HG03108 (cell line): ENCODE data around the gene CPA3.

Source experiments
- ATAC-seq: cut with Tn5 transposase; IDR thresholded peaks from one replicate; pipeline ENCODE4 v1.9.1; 2021; ENCODE audit warnings: moderate library complexity; ENCODE audit not compliant: unreplicated experiment

The CPA3 gene

DNA sequence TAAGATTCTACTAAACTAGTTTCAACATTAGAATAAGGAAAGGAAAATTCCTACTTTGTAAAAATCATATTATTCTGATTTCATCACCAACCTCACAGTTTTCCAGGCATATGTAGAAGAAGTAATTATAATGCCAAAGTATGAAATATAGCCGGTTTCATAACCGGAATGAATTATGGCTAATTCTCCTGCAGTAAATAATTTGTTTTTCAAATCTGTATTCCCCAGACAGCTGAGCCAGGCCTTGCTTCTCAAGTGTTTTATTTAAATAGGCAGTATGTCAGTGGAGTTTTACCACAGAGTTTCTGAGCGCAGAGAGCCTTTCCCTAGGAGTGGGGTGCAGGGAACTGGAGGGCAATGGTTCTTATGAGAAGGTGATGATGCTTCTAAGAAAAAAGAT is 8.7 kb upstream of the CPA3 start:
- no peak for ATAC-seq

DNA sequence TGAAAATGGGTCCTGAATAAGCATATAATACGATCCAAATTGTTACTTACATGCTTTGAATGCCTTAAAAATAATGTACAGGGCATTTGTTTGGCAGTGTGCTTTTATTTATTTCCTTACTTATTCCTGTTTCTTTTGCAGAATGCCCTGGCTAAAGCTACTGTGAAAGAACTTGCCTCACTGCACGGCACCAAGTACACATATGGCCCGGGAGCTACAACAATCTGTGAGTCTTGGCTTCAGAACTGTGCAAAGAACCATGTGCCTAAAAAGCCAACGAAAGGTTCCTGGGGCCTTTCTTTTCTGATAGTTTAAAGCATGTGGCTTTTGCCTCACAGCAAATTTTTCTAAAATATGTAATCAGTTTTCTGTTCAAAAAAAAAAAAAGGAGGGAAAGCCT is 7.8 kb upstream of the CPA3 start:
- no peak for ATAC-seq

DNA sequence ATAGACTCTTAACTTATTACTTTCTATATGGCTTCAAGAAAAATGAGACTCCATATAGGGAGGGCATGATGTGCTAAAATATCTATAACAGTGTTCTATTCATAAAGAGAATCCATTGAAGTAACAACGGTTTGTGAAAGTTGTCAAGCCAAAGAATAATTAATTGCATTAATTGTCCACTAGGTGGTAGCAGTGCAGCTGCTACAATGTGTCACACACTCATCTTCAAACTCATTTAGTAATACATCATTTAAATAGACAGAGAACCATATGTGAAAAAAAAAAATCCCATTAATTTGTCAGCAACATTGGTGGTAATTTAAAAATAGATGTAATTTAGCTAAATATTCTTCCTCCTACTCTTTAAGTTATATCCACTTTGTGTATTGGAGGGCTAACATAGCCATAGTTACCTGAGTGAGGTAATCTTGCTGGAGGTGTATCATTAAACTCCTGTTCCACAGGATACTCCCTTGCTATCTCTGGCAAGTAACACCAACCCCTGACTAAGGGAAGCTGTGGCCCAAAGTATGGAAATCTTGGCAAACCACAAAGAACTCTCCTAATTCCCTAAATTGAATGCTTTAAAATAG is 3.7 kb upstream of the CPA3 start:
- ATAC-seq, result no peak

DNA sequence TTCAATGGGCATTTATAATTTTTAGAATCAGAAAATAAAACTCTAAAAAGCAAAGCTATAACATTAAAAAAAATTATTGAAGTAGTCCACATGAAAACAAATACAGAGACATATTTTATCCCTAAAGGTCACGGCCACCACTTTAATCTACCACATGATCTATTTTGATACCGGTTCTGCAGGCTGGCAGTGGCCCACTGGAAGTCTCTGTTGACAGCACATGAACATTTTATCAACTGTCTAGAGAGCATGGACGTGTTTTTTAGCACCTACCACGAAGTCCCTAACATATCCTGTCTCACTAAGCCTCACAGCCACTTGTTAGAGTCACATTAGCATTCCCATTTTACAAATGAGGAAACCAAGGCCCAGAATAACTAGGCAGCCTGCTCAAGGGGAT is 1.8 kb upstream of the CPA3 start:
- no peak for ATAC-seq

DNA sequence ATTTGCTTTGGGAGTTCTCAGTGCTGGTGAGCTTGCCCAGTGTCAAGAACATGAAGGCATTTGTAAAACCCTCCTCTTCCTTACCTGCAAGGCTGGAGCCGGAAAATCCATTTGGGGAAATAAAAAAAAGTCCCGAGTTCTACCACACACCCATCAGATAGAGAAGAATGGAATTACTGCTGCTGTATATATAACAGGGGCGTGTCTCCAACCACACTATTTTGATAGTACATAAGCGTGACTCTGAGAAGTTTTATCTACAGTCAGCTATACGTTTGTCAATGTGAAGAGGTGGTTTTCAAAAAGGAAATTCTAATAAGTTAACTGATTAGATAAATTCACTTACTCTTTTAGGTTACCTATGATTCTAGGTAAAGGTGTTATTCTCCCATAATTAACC is 1.3 kb upstream of the CPA3 start:
- no peak for ATAC-seq

DNA sequence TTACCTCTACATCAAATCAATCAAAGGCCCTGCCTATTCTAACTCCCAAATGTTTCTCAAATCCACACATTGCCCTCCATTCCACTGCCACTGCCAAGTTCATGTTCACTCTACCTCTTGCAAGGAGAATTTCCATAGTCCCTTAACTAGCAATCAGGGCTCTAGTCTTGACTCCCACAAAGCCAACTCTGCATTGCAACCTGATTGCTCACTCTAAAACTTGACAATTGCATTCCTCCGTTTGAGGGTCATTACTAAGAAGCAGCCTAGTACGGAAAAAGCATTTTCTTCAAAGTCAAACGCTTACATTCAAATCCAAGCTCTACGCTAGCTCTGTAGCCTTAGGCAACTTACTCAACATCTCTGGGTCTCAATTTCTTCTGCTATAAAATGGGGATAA is 1.2 kb downstream of the CPA3 start:
- ATAC-seq, result no peak

DNA sequence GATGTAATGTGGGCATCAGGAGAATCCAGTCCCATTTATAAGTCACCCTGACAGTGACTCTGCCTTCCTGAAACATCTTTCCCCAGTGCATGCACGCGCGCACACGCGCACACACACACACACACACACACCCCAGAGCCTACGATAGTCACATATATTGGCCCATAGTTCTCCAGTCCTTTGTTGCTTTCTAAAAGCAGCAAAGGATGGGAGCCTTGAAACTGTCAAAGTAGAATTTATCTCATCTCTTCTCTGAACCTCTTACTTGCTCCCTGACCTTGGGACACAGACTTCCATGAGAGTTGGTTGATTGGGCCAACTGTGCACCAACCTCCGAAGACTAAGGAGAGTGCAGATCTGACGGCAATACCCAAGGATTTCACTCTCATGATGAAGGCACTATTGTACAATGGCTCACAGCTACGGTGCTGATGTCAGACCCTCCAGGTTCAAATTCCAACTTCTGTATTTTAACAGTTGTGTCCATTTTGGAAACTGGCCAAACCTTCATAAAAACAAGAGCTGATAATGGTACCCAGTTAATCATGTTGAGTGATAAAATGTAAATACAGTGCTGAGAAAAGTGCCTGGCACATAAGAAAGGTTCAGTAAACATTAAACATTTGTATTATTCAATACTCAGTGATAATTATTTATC is 8.3 kb downstream of the CPA3 start:
- no peak for ATAC-seq

DNA sequence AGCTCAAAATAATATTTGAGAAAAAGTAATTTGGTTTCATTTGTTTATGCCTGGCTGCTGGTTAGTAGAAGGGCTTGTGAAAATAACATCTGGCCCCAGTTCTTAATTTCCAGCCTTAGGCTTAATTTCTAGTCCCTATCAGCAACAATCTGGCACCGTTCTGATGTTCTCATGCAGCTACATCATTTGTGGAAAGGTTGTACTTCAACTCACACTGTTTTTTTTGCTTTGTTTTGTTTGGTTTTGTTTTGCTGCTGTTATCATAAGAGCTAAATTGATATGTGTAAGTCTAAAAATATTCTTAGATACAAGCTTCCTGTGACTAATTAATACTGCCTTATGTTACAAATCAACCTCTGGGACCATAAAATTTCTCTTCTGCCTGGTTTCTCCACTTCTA is 8.9 kb downstream of the CPA3 start:
- ATAC-seq, result no peak

DNA sequence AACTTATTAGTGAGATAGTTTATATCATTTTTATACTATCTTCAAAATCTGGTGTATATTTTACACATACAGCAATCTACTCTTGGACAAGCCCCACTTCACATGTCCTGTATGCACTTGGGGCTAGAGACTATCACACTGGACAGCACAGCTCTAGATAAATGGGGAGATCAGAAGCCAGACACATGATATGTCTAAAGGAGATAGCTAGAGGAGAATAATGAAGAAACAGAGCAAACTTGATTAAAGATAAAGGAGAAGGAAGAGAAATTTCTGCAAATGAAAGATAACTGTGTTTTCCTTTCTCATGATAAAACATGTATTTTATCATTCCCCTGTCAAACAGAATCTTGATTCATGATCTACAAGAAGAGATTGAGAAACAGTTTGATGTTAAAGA is 13.0 kb downstream of the CPA3 start:
- no peak for ATAC-seq

DNA sequence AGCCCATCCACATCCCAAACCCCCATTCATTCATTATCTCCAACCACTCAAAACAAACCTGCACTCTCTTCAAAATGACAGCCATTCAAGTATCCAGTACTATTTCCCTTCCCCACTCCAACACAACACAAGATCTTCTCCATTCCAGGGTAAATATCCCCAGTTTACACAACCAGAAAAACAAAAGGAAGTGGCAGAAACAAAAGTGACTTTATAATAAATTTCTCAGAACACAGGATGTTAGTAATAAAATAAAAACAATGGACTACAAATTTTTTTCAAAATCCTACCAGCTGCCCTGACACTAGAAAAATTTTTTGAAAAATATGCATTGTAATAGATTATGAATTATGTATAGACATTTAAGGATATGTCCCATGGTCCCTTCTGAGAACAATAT is 14.2 kb downstream of the CPA3 start:
- no peak for ATAC-seq

DNA sequence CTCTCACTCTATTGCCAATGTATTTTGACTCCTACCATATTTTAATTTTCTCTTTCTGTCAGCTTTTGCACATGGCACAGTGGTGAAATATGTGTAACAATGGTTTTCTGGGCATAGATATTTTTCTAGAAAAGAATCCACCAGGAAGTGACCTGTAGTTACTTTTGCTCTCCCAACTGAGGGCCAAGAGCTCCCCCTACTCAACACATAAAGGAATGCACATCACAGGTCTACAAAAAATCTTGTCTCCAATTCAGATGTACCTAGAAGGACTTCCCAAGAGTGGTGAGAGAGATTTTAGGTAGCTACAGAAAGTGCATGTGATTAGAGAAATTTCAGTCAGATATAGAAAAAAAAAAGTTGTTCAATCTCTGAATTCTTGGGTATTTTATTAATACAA is 15.6 kb downstream of the CPA3 start:
- no peak for ATAC-seq

DNA sequence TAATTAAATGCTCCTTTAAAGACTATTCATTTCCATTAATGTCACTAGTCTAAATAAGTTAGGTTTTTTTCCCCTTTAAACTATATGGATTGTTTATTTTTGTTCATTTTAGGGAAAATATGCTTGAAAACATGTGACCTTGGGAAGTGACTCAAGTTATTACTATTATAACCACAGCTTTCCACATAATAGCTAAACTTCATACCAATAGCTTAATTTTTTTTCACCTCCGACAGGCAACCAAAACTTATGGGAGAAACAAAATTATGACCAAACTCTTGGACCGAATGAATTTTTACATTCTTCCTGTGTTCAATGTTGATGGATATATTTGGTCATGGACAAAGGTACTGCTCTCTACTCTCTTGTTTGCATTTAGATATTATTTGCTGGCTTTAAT is 16.2 kb downstream of the CPA3 start:
- no peak for ATAC-seq

DNA sequence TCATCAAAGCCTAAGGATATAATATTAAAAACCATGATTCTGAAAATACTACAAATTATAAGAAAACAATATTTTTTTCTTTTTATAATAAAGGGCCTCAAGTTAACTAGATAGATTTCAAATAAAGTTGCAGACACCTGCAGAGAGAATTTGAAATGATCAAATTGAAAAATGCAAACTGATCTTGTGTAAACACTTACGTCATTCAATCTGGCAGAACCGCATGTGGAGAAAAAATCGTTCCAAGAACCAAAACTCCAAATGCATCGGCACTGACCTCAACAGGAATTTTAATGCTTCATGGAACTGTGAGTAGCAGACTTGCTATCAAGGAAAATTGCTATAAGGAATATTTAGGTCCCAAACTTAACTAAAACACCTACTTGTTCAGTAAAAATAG is 17.2 kb downstream of the CPA3 start:
- no peak for ATAC-seq

DNA sequence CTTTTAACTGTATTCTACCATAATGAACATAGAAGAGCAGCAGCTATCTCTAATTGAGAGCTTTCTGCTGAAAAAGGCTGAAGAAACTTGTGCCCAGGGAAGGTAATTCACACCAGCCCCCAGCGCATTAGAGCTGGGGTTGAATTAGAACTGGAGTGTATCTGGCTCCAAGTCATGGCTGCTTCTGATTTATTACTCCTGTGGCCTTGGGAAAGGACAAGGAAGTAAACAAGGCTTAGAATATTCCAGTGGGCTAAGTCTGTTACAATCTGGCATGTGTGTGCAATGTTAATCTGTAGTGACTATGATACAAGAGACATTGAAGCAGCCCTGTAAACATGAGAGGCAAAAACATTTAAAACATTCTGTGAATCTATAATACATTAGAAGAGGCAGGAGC is 18.1 kb downstream of the CPA3 start:
- ATAC-seq, result no peak

DNA sequence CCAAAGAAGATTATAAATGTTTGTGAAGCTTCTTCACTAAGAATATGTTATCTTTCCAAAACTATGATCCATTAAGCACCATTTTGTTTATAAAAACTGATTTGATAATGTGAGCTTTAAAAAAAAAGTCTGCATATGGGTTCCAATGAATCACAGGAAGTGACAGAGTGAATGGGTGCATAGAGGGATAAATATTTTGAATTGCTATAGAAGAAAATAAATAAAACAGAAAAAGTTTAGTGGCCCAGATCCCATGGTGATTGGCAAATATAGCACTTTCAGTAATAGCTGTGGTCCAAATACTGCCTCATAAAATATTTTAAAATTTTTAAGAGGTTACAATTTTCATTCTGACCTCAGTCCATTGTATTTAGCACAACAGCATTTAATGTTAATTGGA is 19.2 kb downstream of the CPA3 start:
- ATAC-seq, result no peak

DNA sequence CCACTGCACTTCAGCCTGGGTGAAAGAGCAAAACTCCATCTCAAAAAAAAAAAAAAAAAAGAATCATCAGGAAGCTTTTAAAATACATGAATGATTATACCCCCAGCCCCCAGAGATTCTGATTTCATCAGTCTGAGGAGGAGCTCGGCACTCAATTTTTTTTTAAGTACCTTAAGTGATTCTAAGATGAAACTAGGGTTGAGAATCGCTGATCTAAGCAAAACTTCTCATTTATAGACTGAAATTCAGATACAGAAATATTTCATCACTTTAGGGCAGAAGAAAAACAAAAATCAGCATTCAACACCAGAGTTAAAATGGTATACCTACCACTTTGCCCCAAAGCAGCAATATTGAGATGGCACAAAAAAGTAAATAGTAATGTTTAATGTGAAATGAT is 24.7 kb downstream of the CPA3 start:
- ATAC-seq, result no peak

DNA sequence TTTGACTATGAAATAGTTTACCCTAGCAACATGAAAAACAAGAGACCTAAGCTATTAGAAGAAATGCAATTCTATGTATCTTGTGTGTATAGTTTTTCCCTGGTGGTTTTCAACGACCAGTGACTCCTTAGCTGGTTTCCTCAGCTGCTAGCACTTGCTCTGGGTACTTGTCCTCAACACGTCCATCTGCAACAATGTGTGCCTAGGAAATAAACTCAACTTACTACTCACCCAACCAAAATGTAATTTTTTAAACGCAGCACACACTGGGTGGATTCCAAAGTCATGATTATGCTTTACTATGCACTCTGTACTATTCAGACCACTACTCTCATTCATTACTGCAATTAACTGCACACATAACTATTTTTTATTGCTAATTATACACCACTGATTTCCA is 31.0 kb downstream of the CPA3 start:
- no peak for ATAC-seq

DNA sequence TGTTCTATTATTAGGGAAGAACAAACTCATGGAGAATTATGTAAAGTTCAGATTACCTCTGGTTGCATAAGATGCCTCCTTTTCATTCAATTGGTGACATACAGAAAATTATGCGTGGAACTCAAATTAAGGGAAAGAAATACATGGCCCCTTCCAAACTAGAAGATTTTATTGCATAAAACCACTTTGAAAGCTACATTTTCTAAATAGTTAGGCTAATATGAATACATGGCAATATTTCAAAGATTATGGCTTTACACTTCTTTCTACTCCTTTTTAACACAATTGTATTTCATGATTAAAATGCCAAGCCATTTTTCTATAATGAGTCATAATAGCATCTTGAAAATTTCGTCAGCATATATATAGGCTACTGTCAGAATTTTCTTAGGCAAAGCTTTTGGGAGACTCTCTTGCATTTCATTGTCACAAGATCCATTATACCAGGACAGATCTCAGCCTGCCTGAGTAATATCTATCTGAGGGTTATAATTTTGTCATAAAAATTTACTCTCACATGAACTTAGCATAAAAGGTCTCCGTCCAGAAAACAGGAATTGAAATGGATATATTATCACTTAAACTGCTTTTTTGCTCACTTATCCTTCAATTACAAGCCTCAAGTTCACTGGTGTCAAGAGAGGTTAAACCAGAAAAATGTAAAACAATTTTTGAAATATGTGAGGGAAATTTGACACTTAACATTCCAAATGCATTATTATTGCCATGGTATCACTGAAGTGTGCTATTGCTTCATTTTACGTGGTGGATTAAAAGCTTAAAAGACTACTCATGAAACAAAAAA is 37.1 kb downstream of the CPA3 start:
- no peak for ATAC-seq

DNA sequence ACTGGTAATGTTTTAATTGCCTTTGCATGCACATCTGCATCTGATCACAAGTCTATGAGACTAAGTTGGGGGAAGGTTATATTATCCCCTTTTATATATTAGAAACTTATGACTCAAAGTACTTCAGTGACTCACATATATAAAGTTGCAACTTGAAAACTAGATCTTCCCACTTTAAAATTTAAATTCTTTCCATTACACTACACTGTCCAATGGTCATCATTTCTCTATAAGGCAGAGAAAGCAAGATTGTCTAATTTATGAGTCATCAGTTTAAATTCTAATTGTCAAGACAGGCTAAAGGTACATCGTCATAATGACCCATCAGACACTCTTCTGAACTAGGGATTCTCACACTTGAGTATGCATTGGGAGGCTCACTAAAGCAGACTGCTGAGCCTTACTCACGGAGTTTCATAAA is 37.9 kb downstream of the CPA3 start:
- no peak for ATAC-seq

DNA sequence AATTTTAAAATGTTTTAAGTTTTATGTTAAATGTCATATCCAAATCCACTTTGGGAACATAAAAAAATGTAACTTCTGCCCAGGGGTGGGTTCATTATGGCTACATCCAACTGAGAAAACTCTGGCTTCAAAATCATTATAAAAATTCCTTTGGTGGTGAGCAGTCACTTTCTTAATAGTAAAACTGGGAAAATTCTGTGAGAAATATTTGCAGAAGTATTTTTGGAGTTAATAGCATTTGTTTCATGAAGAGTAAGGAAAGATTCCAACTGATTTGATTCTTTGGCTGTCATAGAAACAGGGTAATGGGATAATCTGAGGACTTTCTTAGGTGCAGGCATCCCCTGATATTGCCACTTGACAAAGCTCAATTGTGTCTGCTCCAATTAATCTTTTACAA is 38.8 kb downstream of the CPA3 start:
- no peak for ATAC-seq

DNA sequence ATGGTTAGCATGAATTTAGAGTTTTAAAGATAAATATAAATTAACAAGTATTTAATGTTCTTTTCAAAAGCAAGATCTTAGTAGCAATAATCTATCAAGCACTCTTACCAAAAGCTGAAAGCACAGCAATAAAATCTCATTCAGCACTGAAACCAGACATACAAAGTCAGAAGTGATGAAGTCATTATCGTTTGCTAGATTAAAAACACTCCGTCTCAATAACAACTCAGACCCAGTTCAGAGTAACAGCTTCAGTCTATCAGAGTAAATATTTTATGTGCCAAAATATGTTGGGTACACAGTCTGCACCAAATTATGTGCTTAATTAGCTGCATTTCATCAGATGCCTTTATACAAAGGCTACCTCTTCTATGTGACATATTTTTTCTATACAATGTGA is 41.6 kb downstream of the CPA3 start:
- no peak for ATAC-seq

DNA sequence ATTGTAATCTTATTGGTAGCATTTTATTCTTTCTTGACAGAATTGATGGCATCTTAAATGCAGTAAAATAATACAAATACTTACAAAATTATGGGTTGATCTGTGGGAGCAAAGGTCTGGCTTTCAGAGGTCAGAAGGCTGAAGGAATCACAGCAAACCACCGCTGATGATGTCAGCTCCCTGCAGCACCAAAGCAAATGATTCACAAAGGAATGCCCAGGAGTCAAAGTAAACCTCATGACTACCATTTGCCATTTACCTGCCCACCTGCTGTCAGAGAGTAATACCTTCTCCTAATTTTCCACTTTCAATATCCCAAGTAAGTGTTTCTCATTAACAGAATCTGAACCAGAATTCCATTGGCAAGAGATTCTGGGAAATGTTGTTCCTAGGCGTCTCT is 46.1 kb downstream of the CPA3 start:
- no peak for ATAC-seq
